KOPT-K1 (cell line): ENCODE measurements around the gene ZNF22.

Experiments used
- H3K27ac ChIP-seq: fragments of 200-600 bp; sonication (generic); 2 replicates; pipeline ENCODE4 v1.5.1; 2016; ENCODE audit warnings: antibody characterized with exemption, mild to moderate bottlenecking, low read depth, low read length; ENCODE audit not compliant: poor library complexity, severe bottlenecking
- H3K36me3 ChIP-seq: fragments of 200-600 bp; sonication (generic); 2 replicates; pipeline ENCODE4 v1.5.1; 2017; ENCODE audit warnings: antibody characterized with exemption, mild to moderate bottlenecking, low read length, moderate library complexity; ENCODE audit not compliant: insufficient read depth
- H3K9me3 ChIP-seq: fragments of 200-600 bp; sonication (generic); 2 replicates; pipeline ENCODE4 v1.5.1; 2017; ENCODE audit warnings: antibody characterized with exemption, low read length, mild to moderate bottlenecking; ENCODE audit not compliant: insufficient read depth, poor library complexity, severe bottlenecking

Gene ZNF22

DNA sequence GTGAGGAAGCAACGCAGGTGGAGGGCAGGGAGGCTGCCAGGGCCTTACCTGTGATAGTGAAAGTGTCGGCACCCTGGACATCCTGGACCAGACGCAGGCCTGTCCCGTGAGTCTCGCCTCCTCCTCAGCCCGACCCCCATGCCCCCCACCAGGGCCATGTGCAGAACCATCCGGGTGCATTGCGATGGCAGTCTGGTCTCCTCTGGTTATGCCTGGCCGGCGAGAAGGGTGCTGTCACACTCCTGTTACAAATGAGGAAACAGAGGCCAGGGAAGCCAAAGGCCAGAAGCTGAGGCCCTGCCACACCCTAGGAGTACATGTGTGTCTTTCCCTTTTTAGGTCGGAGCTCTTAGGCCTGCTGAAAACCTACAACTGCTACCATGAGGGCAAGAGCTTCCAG, 29.3 kb upstream of the ZNF22 start:
- Histone ChIP-seq H3K9me3 (no peaks in the 10 kb centered on the region), H3K27ac (no peak overlapping the region), H3K36me3 (no peaks in the 10 kb centered on the region)

DNA sequence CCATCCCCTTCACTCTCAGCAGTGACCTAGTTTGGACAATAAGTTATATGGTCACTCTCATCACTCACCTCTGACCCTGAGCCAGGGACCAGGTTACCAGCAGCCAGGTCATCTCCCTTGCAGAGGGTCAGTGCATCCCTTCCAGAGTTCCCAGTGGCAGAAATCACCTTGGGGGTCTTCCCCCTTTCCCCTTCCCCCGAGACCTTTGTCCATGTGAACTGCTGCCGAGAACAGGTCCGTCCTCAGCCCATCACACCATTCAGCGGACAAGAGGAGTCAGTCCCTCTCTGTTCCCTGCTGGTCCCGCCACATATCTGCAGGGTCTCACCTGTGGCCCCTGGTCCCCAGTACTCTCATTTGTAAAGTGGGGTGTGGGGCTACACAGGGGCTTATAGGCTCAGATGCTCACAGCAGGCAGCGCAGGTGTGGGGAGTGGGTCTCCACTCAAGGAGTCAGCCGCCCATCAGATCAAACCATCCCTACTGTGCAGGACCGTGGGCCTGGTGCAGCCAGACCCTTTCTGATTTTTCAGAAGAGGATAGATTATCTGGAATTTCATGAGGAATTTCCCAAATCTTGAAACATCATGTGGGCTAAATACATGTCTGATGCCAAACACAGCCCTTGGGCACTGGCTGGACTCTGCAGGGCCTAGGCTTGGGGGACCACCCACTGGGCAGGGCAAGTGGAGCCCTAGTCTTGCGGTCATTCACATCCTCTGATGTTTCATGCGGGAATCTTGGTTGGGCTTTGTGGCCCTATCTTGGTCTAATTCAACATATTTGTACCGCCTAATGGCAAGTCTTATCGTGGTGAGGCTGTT, 28.6 kb upstream of the ZNF22 start:
- Histone ChIP-seq H3K27ac (no peak overlapping the region), H3K36me3 (no peaks in the 10 kb centered on the region), H3K9me3 (no peaks in the 10 kb centered on the region)

DNA sequence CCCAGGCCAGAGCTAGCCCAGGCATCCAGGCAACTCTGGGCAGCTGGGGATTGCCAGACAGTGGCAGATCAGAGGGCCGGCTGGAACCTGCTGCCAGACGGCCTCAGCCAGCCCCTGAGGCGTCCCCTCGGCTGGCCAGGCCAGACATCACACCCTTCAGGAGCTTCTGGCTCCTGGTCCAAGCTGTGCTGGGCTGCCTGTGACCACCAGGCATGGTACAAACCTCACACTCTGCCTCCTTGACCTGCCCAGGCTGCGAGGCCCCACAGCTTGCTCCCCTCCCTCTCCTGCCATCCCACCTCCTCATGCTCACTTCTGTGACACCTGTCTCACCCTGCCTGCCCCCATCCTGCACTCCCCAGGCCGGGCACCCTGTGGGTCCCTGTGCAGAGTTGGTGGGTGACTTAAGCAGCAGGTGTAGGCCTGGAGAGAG, 27.8 kb upstream of the ZNF22 start:
- H3K36me3 ChIP-seq: no peaks in the 10 kb centered on the region
- H3K9me3 ChIP-seq: no peaks in the 10 kb centered on the region

DNA sequence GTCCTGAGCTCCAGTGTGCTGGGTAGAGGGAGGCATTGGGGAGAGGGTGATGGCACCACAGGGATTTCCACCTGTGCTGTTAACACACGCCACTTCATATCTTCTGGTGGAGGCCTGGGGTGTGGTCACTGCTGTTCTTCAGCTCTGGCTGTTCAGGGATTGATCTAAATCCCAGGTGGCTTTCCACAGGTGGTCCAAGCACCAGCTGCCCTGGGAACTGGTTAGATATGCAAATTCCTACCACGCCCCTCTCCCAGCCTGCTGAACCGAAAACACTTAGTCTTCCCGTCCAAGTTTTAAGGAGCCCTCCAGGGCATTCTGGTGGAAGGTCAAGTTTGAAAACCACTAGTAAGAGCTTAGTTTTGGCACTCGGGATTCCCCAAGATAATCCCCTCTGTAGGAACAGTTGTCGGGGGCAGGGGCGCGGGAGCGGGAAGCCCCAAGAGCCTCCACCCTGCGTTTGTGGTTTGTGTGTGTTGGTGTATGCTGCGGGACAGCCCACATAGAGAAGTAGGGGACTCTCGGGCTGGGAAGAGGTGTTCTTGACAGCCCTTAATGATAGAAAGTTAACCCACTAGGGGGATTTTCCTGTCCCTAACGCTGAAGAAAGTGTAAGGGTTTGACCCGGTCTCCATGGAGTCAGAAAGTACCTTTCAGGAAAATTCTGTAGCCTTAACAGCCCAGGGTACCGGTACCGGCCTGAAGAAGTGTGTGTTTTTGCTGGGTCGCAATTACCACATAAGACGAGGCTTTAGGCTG, 27.2 kb upstream of the ZNF22 start:
- Histone ChIP-seq H3K36me3 (no peaks in the 10 kb centered on the region), H3K9me3 (no peaks in the 10 kb centered on the region), H3K27ac (peak overlapping the region; percentile 81)

More for the DNA sequence above, 27.8 kb upstream of the ZNF22 start:
- H3K27ac ChIP-seq: peak overlapping the region; percentile 81

DNA sequence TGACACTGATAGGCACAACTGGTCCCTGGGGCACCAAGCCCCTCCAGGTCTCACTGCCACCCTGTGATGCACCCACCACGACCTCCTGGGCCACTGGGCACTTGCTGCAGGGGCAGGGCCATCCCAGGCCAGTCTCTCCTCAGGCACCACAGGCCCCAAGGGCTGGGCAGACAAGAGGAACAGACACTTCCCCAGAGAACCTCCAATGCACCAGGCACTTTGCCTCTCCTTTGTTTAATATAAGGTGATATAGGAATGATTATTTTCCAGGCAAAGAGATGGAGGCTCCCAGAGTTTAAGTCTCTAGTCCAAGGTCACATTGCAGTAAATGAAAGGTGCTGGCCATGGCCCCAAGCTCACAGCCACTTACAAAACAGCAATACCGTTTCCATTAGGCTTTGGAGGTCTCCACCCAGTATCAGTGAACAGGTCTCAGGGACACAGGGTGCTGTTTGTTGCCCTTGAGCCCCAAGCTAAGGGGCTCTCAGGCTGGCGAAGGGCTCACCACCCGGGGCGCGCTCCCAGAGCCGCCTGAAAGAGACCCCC, 26.6 kb upstream of the ZNF22 start:
- Histone ChIP-seq H3K36me3 (no peaks in the 10 kb centered on the region), H3K9me3 (no peaks in the 10 kb centered on the region), H3K27ac (peak overlapping the region; percentile 81)

DNA sequence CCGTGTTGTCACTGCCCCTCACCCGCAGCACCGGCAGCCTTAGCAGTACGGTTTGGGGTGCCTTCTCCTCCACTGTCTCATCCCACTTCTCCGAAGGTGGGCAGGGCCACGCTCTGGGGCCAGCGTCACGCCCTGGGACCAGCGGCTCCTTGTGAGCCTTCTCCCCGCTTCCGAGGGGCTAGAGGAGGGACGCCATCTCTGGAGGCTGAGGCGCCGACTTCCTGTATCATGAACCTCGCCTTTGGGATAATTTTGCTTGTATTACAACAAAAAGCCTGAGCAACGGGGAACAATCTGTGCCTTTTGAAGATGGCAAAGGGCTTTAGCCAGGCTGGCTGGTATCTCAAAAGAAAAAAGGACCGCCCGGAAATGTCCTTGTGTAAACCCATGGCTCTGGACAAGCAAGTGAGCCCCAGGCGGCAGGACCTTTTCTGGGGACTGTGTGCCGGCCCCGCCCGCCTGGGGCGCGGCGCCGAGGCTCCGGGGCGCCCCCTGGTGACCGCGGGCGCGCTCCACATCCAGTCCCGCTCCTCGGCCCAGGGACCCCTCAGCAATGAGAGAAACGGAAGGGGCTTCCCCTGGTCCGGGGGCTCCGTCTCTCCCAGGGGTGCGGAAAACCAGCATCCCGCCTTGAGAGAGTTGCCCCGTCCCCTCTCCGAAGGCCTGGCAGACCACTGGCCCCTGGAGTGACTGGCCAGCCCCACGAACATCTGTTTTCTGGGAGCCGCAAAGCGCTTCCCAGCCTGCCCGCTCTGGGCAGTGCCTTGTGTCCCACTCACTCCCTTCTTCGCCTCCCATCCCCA, 25.9 kb upstream of the ZNF22 start:
- peak overlapping the region; percentile 81 for H3K27ac ChIP-seq
- no peaks in the 10 kb centered on the region for H3K36me3 ChIP-seq
- H3K9me3 ChIP-seq: no peaks in the 10 kb centered on the region

DNA sequence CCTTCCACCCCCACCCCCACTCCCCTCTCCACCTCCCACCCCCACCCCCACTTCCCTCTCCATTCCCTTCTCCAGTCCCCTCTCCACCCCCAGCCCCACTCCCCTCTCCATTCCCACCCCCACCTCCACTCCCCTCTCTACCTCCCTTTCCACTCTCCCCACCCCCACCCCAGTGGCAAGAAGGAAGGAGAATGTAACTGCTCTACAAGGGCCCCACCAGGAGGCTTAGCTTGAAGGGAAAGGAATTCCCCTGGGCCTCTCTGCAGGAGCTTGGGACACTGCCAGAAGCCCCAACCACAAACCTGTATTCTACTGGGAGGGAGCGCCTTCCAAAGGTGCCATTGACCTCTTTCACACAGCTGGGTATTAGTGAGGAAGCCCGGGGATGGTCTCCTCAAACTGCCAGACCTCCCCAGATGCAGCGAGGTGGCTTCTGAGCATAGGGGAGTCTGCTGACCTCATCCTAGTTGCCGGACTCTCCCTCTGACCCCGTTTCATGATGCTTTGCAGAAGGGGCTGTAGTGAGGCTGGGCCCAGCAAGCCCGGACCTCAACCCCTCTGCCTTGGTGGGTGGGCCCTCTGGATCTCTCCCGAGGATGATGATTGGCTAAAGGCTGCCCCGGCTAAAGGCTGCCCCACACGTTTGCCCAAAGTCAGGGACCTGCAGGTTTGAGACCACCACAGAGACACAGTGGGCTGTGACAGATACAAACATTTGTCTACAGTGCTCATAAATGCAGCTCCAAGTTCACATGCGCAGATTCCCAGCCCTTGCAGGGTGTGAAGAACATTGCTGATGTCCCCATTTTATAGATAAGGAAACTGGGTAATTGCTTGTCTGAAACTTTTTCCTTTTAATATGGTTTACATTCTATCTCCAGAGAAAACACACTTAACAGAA, 25.0 kb upstream of the ZNF22 start:
- Histone ChIP-seq H3K36me3 (no peaks in the 10 kb centered on the region), H3K9me3 (no peaks in the 10 kb centered on the region), H3K27ac (no peak overlapping the region)

DNA sequence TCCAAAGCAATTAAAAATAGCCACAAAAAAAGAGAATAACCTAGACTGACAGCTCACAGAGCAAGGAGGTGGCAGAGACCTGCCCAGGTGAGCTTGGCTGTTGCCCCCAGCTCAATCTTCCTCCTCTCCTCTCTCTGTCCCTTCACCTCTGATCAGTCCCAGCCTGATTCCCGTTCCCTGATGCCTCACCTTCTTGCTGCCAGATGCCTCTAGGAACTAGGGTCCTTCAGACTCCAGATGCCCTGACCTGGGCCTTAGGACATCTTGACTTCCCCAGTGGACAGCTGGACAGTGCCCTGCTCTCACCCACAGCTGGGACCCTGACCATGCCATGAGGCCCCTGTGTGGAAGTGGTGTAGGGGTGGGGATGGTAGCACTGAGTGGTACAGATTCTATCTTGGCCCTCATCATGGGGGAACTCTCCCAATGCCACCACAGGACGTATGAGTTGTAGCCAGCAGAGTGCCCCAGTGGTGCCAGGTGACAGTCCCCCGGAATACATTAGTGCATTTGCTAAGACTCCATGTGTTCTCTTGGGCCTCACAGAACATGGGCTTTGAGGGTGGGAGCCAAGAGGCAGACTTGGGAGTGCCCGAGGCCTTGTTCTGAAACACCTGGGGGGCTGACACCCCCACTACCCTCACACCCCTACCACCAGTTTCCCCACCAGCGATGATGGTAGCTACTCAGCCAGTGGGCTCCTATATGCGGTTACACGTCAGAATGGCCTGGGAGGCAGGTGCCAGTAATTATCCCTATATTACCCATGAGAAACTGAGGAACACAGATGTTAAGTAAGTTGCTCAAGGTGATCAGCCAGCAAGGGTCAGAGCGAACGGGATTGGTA, 24.1 kb upstream of the ZNF22 start:
- Histone ChIP-seq H3K9me3 (no peaks in the 10 kb centered on the region), H3K27ac (no peak overlapping the region), H3K36me3 (no peaks in the 10 kb centered on the region)

DNA sequence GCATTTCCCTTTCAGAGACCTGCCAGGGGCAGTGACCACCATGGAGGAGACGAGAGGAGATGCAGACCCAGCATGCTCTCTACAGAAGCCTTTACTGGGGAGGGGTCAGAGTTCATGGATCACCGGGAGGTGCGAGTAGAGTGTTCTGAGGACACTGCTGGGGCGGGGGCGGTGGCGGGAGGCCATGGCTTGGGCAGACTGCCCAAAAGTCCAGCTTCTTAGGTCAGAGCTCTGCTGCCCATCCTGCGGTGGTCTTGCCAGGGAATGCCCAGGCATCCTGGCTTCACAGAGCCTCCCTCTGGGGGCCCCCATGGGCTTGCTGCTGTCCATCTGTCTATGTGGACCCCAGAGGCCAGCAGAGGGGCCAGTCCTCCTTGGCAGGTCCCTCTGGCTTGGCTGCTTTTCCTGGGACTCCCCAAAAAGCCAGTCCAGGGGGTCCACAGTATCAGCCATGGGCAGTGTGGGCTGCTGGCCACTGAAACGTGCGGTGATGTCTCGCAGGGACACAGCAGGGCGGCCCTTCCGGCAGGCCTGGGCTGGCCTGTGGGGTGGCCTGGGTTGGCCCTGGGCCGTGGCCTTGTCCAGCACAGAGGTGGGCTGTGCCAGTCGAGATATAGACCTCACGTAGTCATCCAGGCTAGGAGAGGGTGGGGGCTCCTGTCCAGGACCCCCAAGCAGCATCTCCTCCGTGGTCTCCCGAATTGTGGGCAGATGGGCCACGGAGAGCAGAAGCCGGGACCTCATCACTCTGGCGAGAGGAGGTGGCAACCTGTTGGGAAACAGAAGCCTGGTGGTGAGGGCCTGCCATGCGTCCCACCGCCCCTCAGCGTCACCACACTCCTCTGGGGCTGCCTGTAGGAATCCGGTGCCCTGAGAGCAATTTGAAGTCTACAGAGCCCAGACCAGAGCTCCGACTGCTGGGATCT, 23.2 kb upstream of the ZNF22 start:
- no peak overlapping the region for H3K27ac ChIP-seq
- H3K36me3 ChIP-seq: no peaks in the 10 kb centered on the region
- H3K9me3 ChIP-seq: no peaks in the 10 kb centered on the region

DNA sequence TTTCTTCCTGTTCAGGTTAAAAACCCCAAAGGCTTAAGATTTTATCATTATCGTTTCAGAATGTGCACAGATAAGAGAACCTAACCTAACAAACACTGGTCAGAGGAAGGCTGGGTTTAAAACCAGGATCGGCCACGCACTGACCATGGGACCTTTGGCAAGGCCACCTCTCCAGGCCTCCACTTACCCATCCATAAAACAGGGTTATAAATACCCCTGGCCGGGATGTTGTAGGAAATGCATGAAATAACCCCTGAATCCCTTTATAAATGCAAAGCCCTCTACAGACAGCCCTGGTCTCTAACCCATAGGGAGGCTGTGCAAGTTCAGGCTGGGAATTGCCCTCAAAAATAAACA, 22.5 kb upstream of the ZNF22 start:
- Histone ChIP-seq H3K36me3 (no peaks in the 10 kb centered on the region), H3K27ac (no peak overlapping the region), H3K9me3 (no peaks in the 10 kb centered on the region)

DNA sequence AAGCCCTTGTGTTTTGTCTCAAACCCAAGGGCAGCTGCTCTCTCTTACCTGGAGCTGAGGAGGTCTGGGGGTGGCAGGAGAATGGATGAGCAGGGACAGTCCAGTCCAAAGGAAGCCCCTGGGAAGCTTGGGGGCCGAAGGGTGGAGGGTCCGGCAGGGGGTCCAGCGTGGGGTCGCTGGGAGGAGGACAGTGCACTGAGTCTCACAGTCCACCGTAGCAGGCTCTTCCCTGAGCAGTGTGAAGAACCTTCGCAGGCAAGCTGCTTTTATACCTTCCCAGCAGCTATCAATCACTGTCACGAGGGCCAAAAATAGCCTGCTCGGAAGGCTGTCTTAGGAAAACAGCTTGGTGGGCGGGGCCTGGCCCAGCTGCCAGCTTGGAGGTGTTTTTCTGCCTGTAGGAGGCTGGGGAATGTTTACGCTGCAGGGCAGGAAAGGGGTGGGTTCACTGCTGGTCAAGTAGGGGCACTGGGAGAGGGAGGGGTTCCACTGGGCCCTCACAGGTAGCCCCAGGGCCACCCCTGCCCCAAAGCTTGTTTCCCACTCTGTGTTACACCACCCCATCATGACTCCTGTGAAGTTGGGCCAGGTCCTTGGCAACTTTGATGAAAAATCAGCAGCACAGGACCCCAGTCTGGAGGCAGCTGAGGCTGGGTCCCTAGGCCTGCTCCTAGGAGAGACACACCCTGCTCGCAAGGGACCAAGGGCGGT, 22.0 kb upstream of the ZNF22 start, which contains the start of gene DEPP1:
DEPP1 (minus strand) TSS at position 240 of the 711 bp plus-strand sequence. CDS start 779 bp downstream, outside the sequence.
- Histone ChIP-seq H3K27ac (no peak within 1 kb of the TSS), H3K36me3 (no peaks in the 10 kb centered on the region), H3K9me3 (no peaks in the 10 kb centered on the region)
